ENCODE measurements around the gene GPI.

DNA sequence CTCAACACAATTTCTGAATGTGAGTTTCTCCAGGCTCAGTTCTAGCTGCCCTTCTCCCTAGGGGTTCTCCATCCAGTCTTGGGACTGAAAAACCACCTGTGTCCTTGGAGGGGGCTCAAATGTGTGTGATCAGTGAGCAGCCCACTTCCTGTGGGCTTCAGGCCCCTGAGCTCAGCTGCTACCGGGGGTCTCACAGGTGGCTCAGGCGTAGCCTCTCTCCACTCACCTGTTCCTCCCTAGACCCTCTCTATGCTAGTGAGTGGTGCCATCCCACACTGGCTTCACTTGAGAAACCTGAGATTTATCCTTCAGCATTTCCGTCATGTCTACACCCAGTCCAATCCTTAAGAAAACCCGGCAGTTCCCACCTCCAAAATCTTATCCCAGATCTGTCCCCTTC lies 39.8 kb upstream of the GPI start:
- TF ChIP-seq ZNF384 (IDR thresholded peaks at IDR 0.05) (no peak), ELF4 (IDR thresholded peaks at IDR 0.05) (no peak)
